ENCODE results near the gene CDH22. TPM values are rescaled to one million over a fixed set of nuclear protein-coding genes. Genes with fewer than 3 reads are reported as not detected.

The CDH22 gene
- total and polyA plus RNA-seq, 10 of the 15 experiments (the other 5 are each of a cell fraction or from before 2014, with no cell fraction given) = not detected

GRCh38 chr20:46145713-46146112 lies 162.6 kb downstream of the CDH22 start:
- Histone ChIP-seq H3K4me1 (ENCODE audit: control insufficient read depth, insufficient read depth, low read length) (no peaks in the 10 kb centered on the region), H3K36me3 (ENCODE audit: control insufficient read depth in 2 of 2, insufficient read depth in 2 of 2, low read length in 1 of 2) (no peaks in the 10 kb centered on the region), H3K4me2 (ENCODE audit: control insufficient read depth, insufficient read depth) (no peak overlapping the region), H2AFZ (ENCODE audit: control insufficient read depth, low read depth, low read length) (no peak overlapping the region), H3K27ac (ENCODE audit: control insufficient read depth, insufficient read depth) (no peak overlapping the region), H3K9me3 (replicated peaks; ENCODE audit: control insufficient read depth, insufficient read depth, low read length) (no peaks in the 10 kb centered on the region), H4K20me1 (ENCODE audit: control insufficient read depth, insufficient read depth) (no peaks in the 10 kb centered on the region), H3K79me2 (ENCODE audit: control insufficient read depth, insufficient read depth, low read length) (no peaks in the 10 kb centered on the region), H3K27me3 (replicated peaks in 1 of 2; ENCODE audit: control insufficient read depth in 2 of 2, insufficient read depth in 2 of 2, low read length in 1 of 2) (peaks cover 2 to 3% of the 10 kb centered on the region in 2 experiments; a peak in 2 of 4 replicates), H3K4me3 (no peak overlapping the region), H3K9ac (ENCODE audit: control insufficient read depth, insufficient read depth, low read length) (no peak overlapping the region)
- ChIA-PET SMC1A (ENCODE audit: uncharacterized antibody, unreplicated experiment) (no interaction called here), RAD21 (ENCODE audit: unreplicated experiment) (no interaction called here), POLR2A (no interaction called here), CTCF (interaction anchor here (1.2 kb wide), 1 partner anchor 13 kb away, joined by 4 read pairs; no protein-coding TSS in a partner anchor)
- ATAC-seq (no peak), DNase-seq (ENCODE audit: low read depth, low spot score) (no peak), FAIRE-seq (no peak)
- in situ Hi-C loops (cut with MboI) = no loop called here
- WGBS (ENCODE audit: insufficient coverage, insufficient replicate concordance, low lambda C conversion rate, missing lambda C conversion rate) = 33% methylated on average over 3 of the region's 3 CpGs
- intact Hi-C loops (cut with micrococcal nuclease; ENCODE audit: unreplicated experiment) = no loop called here
- BruUV-seq (replicated peaks) = no TSS peak
- TF ChIP-seq STAT1 (conservative IDR thresholded peaks at IDR 0.05) (no peak), NFXL1 (IDR thresholded peaks at IDR 0.05; ENCODE audit: borderline replicate concordance) (no peak), KLF5 (IDR thresholded peaks at IDR 0.05; ENCODE audit: partially characterized antibody) (no peak), CHD2 (IDR thresholded peaks at IDR 0.05; ENCODE audit: borderline replicate concordance, low read depth, low read length) (no peak), RB1 (IDR thresholded peaks at IDR 0.05; ENCODE audit: borderline replicate concordance) (no peak), PRDM15 (CRISPR knock-in tag; IDR thresholded peaks at IDR 0.05) (no peak), SMAD1 (IDR thresholded peaks at IDR 0.05; ENCODE audit: low read depth, partially characterized antibody) (no peak), E4F1 (IDR thresholded peaks at IDR 0.05; ENCODE audit: borderline replicate concordance, partially characterized antibody) (no peak), JUND (IDR thresholded peaks at IDR 0.05; ENCODE audit: low read depth, low read length) (no peak), KAT2A (conservative IDR thresholded peaks at IDR 0.05; ENCODE audit: control insufficient read depth, low read depth, low read length) (no peak), GATAD2B (conservative IDR thresholded peaks at IDR 0.05; ENCODE audit: low read depth) (no peak), CEBPB (IDR thresholded peaks at IDR 0.05; ENCODE audit: borderline replicate concordance in 1 of 2, low read depth in 2 of 2, low read length in 2 of 2) (no peak), ZNF217 (IDR thresholded peaks at IDR 0.05) (no peak)
- TF ChIP-seq, protein P1, sequence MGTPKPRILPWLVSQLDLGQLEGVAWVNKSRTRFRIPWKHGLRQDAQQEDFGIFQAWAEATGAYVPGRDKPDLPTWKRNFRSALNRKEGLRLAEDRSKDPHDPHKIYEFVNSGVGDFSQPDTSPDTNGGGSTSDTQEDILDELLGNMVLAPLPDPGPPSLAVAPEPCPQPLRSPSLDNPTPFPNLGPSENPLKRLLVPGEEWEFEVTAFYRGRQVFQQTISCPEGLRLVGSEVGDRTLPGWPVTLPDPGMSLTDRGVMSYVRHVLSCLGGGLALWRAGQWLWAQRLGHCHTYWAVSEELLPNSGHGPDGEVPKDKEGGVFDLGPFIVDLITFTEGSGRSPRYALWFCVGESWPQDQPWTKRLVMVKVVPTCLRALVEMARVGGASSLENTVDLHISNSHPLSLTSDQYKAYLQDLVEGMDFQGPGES (IDR thresholded peaks at IDR 0.05) = no peak

Measured in GM12878 (cell line).